ENCODE results near the gene SMAD7. TPM values are rescaled to one million over a fixed set of nuclear protein-coding genes. Genes with fewer than 3 reads are reported as not detected.

Gene SMAD7
- total RNA-seq, 1 experiment from 2014 or later = 2.1 TPM

GRCh38 chr18:48967545-48967944 lies 16.8 kb upstream of the SMAD7 start:
- Histone ChIP-seq H3K27me3 (ENCODE audit: low read length) (no peaks in the 10 kb centered on the region), H4K20me1 (ENCODE audit: insufficient read depth, low read depth, low read length) (no peaks in the 10 kb centered on the region), H3K4me1 (ENCODE audit: low read length) (no peaks in the 10 kb centered on the region), H3K79me2 (ENCODE audit: low read length) (no peaks in the 10 kb centered on the region), H3K9ac (ENCODE audit: low read length) (no peak overlapping the region), H3K27ac (ENCODE audit: low read length) (no peak overlapping the region), H3K9me2 (replicated peaks; ENCODE audit: insufficient read depth, low read length) (no peaks in the 10 kb centered on the region), H3K36me3 (ENCODE audit: insufficient read depth, low read length) (no peaks in the 10 kb centered on the region), H3K9me3 (ENCODE audit: low read length) (no peaks in the 10 kb centered on the region), H3K4me3 (ENCODE audit: low read length) (no peak overlapping the region), H2AFZ (ENCODE audit: low read length) (no peak overlapping the region), H3K4me2 (ENCODE audit: low read depth, low read length, poor library complexity, severe bottlenecking) (no peak overlapping the region)
- DNase-seq = no peak

- Histone ChIP-seq H3K9me3 (ENCODE audit: low read length) (no peaks in the 10 kb centered on the region), H4K20me1 (ENCODE audit: insufficient read depth, low read depth, low read length) (no peaks in the 10 kb centered on the region), H3K27me3 (ENCODE audit: low read length) (no peaks in the 10 kb centered on the region), H3K4me2 (ENCODE audit: low read depth, low read length, poor library complexity, severe bottlenecking) (no peak overlapping the region), H3K4me1 (ENCODE audit: low read length) (no peaks in the 10 kb centered on the region), H3K4me3 (ENCODE audit: low read length) (no peak overlapping the region), H3K27ac (ENCODE audit: low read length) (no peak overlapping the region), H3K36me3 (ENCODE audit: insufficient read depth, low read length) (no peaks in the 10 kb centered on the region), H3K9ac (ENCODE audit: low read length) (no peak overlapping the region), H2AFZ (ENCODE audit: low read length) (no peak overlapping the region), H3K79me2 (ENCODE audit: low read length) (no peaks in the 10 kb centered on the region), H3K9me2 (replicated peaks; ENCODE audit: insufficient read depth, low read length) (no peaks in the 10 kb centered on the region)
- no peak for DNase-seq
Observed at GRCh38 chr18:48966523-48966922, 15.8 kb upstream of the SMAD7 start.

- no peak for DNase-seq
- Histone ChIP-seq H3K4me3 (ENCODE audit: low read length) (no peak overlapping the region), H3K9ac (ENCODE audit: low read length) (no peak overlapping the region), H3K9me2 (replicated peaks; ENCODE audit: insufficient read depth, low read length) (no peaks in the 10 kb centered on the region), H3K9me3 (ENCODE audit: low read length) (no peaks in the 10 kb centered on the region), H3K27me3 (ENCODE audit: low read length) (no peaks in the 10 kb centered on the region), H3K79me2 (ENCODE audit: low read length) (no peaks in the 10 kb centered on the region), H3K4me2 (ENCODE audit: low read depth, low read length, poor library complexity, severe bottlenecking) (no peak overlapping the region), H3K27ac (ENCODE audit: low read length) (no peak overlapping the region), H2AFZ (ENCODE audit: low read length) (no peak overlapping the region), H3K4me1 (ENCODE audit: low read length) (no peaks in the 10 kb centered on the region), H3K36me3 (ENCODE audit: insufficient read depth, low read length) (no peaks in the 10 kb centered on the region), H4K20me1 (ENCODE audit: insufficient read depth, low read depth, low read length) (no peaks in the 10 kb centered on the region)
Observed at GRCh38 chr18:48963586-48964470, 13.1 kb upstream of the SMAD7 start.

- no peak overlapping the region for H3K27ac ChIP-seq (ENCODE audit: low read length)
- no peaks in the 10 kb centered on the region for H3K9me3 ChIP-seq (ENCODE audit: low read length)
- no peaks in the 10 kb centered on the region for H3K9me2 ChIP-seq (replicated peaks; ENCODE audit: insufficient read depth, low read length)
- no peak for DNase-seq
- no peaks in the 10 kb centered on the region for H3K27me3 ChIP-seq (ENCODE audit: low read length)
- no peaks in the 10 kb centered on the region for H3K79me2 ChIP-seq (ENCODE audit: low read length)
- no peaks in the 10 kb centered on the region for H3K4me1 ChIP-seq (ENCODE audit: low read length)
- H4K20me1 ChIP-seq (ENCODE audit: insufficient read depth, low read depth, low read length) = no peaks in the 10 kb centered on the region
- H3K36me3 ChIP-seq (ENCODE audit: insufficient read depth, low read length) = no peaks in the 10 kb centered on the region
- no peak overlapping the region for H2AFZ ChIP-seq (ENCODE audit: low read length)
- no peak overlapping the region for H3K4me2 ChIP-seq (ENCODE audit: low read depth, low read length, poor library complexity, severe bottlenecking)
- no peak overlapping the region for H3K4me3 ChIP-seq (ENCODE audit: low read length)
- H3K9ac ChIP-seq (ENCODE audit: low read length) = no peak overlapping the region
Observed at GRCh38 chr18:48962994-48963561, 12.3 kb upstream of the SMAD7 start.

GRCh38 chr18:48962252-48962993 lies 11.7 kb upstream of the SMAD7 start:
- Histone ChIP-seq H3K4me2 (ENCODE audit: low read depth, low read length, poor library complexity, severe bottlenecking) (no peak overlapping the region), H3K27ac (ENCODE audit: low read length) (no peak overlapping the region), H3K79me2 (ENCODE audit: low read length) (no peaks in the 10 kb centered on the region), H2AFZ (ENCODE audit: low read length) (no peak overlapping the region), H3K9me2 (replicated peaks; ENCODE audit: insufficient read depth, low read length) (no peaks in the 10 kb centered on the region), H3K27me3 (ENCODE audit: low read length) (no peaks in the 10 kb centered on the region), H3K4me3 (ENCODE audit: low read length) (no peak overlapping the region), H3K36me3 (ENCODE audit: insufficient read depth, low read length) (no peaks in the 10 kb centered on the region), H4K20me1 (ENCODE audit: insufficient read depth, low read depth, low read length) (no peaks in the 10 kb centered on the region), H3K4me1 (ENCODE audit: low read length) (no peaks in the 10 kb centered on the region), H3K9ac (ENCODE audit: low read length) (no peak overlapping the region), H3K9me3 (ENCODE audit: low read length) (no peaks in the 10 kb centered on the region)
- no peak for DNase-seq

GRCh38 chr18:48961547-48961946 lies 10.8 kb upstream of the SMAD7 start:
- H3K79me2 ChIP-seq (ENCODE audit: low read length) = no peaks in the 10 kb centered on the region
- no peaks in the 10 kb centered on the region for H3K9me3 ChIP-seq (ENCODE audit: low read length)
- H3K36me3 ChIP-seq (ENCODE audit: insufficient read depth, low read length) = no peaks in the 10 kb centered on the region
- no peak overlapping the region for H3K9ac ChIP-seq (ENCODE audit: low read length)
- no peaks in the 10 kb centered on the region for H3K9me2 ChIP-seq (replicated peaks; ENCODE audit: insufficient read depth, low read length)
- no peaks in the 10 kb centered on the region for H3K27me3 ChIP-seq (ENCODE audit: low read length)
- H4K20me1 ChIP-seq (ENCODE audit: insufficient read depth, low read depth, low read length) = no peaks in the 10 kb centered on the region
- H3K27ac ChIP-seq (ENCODE audit: low read length) = no peak overlapping the region
- no peak overlapping the region for H2AFZ ChIP-seq (ENCODE audit: low read length)
- DNase-seq = no peak
- H3K4me1 ChIP-seq (ENCODE audit: low read length) = no peaks in the 10 kb centered on the region
- H3K4me2 ChIP-seq (ENCODE audit: low read depth, low read length, poor library complexity, severe bottlenecking) = no peak overlapping the region
- H3K4me3 ChIP-seq (ENCODE audit: low read length) = no peak overlapping the region

- H3K27me3 ChIP-seq (ENCODE audit: low read length) = no peaks in the 10 kb centered on the region
- no peaks in the 10 kb centered on the region for H3K36me3 ChIP-seq (ENCODE audit: insufficient read depth, low read length)
- no peaks in the 10 kb centered on the region for H4K20me1 ChIP-seq (ENCODE audit: insufficient read depth, low read depth, low read length)
- H3K4me1 ChIP-seq (ENCODE audit: low read length) = no peaks in the 10 kb centered on the region
- H3K9me2 ChIP-seq (replicated peaks; ENCODE audit: insufficient read depth, low read length) = no peaks in the 10 kb centered on the region
- H3K4me3 ChIP-seq (ENCODE audit: low read length) = no peak overlapping the region
- no peak overlapping the region for H3K9ac ChIP-seq (ENCODE audit: low read length)
- no peak overlapping the region for H3K4me2 ChIP-seq (ENCODE audit: low read depth, low read length, poor library complexity, severe bottlenecking)
- H3K27ac ChIP-seq (ENCODE audit: low read length) = no peak overlapping the region
- no peaks in the 10 kb centered on the region for H3K79me2 ChIP-seq (ENCODE audit: low read length)
- DNase-seq = no peak
- no peak overlapping the region for H2AFZ ChIP-seq (ENCODE audit: low read length)
- H3K9me3 ChIP-seq (ENCODE audit: low read length) = no peaks in the 10 kb centered on the region
Observed at GRCh38 chr18:48959921-48960920, 9.5 kb upstream of the SMAD7 start.

Data from Karpas-422 (cell line).